Daoy (cell line): ENCODE results near the gene PLEKHJ1. TPM values are rescaled to one million over a fixed set of nuclear protein-coding genes. Genes with fewer than 3 reads are reported as not detected.

Experiments used
- DNase-seq: peaks from one replicate; pipeline ENCODE4 v3.0.0-alpha.2; 2015; ENCODE audit warnings: low read depth
- total RNA-seq: library from RNA; depleted of rRNA; stranded (reverse); fragments of >200 nt; shearing (Covaris generic); gene quantifications from 2 replicates; pipeline ENCODE4 v1.2.3, GENCODE V29; 2014; rRNA removed

PLEKHJ1 gene
- total RNA-seq, 1 experiment from 2014 or later = 70.9 TPM

DNA sequence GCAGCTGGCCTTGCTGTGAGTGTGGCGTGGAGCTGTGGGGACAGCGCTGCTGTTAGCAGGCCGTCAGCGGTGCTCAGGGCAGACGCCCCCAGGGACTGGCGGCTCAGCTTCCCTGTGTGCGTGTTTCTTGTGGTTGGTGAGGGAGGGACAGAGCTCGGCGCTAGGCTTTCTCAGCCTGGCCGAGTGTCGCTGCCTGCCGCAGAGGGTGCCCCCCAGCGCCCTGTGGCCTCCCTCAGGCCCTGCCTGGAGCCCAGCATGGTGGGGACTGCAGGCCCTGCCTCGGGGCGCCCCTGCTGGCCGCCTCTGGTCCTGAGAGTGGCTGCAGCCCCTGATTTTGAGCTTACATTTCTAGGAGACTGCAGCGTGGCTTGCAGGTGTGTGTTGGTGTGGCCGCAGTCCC lies 36.9 kb downstream of the PLEKHJ1 start:
- no peak for DNase-seq

DNA sequence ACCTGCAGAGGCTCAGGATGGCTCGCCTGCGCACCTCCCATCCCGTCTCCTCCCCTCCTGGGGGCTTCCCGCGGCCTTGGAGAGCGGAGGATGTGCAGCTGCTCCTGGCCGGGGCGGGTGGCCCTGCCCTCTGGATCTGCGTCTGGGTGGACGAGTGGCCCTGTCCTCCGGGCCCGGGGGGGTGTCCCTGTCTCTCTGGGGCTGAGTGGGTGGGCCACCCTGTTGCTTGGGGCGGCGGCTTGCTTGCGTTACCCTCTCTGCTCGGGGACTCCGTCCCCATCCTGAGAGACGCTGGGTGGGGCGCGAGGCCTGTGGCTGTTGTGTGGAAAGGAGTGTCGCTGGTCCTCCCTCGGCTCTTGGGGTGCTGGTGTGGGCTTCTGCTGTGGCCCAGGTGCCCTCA lies 37.8 kb downstream of the PLEKHJ1 start:
- no peak for DNase-seq

- DNase-seq = no peak
These were observed 38.9 kb downstream of the PLEKHJ1 start for GRCh38 chr19:2197270-2197669.

- DNase-seq = no peak
These were observed 40.2 kb downstream of the PLEKHJ1 start for GRCh38 chr19:2195914-2196313.

GRCh38 chr19:2195361-2195760 lies 40.8 kb downstream of the PLEKHJ1 start:
- no peak for DNase-seq

DNA sequence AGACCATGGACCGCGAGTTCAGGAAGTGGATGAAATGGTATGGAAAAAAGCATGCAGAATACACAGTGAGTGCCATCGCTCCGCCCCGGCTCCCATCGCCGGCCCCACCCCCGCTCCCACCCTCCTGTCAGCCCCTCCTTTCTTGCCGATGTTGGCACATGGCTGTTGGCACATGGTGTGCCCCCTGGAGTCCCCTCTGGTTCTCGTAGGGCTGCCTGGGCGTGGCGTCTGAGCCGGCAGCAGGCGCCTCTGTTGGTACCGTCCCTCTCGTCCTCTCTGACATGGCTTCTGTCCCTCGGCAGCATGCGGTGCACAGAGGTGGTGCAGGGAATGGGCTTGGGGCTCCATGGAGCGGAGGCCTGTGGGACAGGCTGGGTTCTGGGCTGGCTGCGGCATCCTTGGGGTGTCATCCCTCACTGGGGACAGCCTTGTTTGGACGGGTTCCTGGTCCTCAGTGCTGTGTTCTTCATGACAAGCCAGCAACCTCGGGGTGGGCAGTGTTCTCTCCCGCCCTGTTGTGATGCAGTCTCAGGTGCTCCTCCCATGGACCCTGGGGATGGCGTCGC lies 41.5 kb downstream of the PLEKHJ1 start:
- DNase-seq = no peak

DNA sequence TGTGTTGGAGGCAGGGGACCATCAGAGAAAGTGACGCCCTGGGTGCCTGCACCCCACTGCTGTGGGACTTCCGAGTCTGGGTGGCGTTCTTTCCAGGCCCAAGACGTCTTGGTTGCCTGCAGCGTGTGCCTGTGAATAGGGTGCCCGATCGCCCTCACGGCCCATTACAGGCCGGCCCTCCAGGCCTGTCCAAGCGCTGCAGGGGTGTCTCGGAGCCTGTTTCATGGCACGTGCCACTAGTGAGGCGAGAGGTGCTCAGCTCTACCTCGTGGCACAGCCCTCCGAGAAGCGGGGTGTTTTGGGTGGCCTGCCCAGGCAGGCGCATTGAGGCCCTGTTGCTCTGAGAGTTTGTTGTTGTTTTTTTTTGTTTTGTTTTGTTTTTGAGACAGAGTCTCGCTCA lies 42.3 kb downstream of the PLEKHJ1 start:
- no peak for DNase-seq

GRCh38 chr19:2192862-2193261 lies 43.3 kb downstream of the PLEKHJ1 start:
- DNase-seq = no peak

DNA sequence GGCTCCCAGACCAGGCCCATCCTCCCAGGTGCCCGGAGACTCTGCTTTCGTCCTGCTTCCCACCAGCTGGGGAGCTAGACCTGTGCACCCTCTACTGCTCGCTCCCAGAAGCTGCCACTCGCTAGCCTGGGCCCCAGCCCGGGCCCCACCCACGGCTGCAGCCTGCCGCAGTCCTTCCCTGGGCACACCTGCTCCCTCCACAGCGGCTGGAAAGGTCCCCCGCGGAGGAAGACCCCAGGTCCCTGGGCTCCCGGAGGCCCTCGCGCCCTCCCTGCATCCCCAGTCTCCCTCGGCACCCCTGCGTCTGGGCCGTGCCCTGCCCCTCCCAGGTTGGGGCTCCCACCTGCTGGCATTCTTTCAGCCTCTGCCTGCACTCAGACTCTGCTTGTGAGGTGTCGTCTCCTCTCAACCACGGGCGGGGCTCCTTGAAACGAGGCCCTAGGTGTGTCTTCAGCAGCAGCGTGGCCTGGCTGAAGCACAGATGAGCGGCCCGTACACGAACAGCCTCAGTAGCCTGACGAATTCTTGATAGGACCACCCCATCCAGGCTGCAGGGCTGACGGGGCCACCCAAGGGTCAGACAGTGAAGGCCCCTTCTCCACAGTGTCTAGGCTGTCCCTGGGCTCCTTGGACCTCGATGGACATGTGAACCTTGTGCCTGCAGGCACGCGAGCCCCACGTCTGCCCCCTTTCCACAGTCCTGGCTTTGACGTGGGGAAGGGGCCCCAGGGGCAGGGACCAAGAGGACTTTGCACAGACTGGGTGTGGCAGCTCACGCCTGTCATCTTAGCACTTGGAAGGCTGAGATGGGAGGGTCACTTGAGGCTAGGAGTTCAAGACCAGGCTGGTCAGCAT lies 44.4 kb downstream of the PLEKHJ1 start:
- DNase-seq = no peak

GRCh38 chr19:2190848-2191455 lies 45.2 kb downstream of the PLEKHJ1 start:
- DNase-seq = no peak

DNA sequence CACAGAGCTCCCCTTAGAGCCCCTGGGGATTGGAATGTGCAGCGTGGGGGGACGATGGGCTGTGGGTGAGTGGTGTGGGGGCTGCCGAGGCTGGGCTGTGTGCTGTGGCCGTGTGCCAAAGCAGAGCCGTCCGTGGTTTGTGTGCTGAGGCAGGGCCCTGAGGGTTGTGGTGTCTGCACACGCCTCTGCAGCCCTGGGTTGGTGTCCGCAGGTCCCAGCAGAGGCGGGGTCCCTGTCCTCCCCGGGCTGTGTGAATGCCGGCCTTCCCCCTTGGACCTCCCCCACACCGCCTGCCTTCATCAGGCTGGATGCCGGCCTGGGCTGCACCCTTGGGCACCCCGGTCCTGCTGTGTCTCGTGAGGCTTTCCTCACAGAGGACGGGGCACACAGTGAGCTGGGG lies 46.2 kb downstream of the PLEKHJ1 start:
- no peak for DNase-seq

- no peak for DNase-seq
These were observed 47.3 kb downstream of the PLEKHJ1 start for GRCh38 chr19:2188708-2189385.

DNA sequence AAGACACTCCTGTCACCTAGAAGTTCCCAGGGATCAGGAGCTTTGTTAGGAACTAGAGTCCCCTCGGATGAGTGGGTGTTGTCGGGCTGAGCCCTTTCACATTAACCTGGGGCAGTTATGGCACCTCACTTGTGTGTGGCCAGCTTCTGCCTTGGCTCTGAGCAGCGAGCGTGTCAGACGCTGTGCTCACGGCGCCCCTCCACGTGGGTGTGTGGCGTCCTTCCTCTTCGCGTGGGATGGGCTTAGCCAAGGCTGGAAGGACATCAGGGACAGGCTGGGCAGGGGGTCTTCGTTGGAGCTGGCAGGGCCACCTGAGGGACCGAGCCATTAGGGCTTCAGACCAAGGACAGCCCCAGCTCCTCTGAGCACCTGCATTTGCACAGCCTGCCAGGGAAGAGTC lies 49.0 kb downstream of the PLEKHJ1 start:
- no peak for DNase-seq

DNA sequence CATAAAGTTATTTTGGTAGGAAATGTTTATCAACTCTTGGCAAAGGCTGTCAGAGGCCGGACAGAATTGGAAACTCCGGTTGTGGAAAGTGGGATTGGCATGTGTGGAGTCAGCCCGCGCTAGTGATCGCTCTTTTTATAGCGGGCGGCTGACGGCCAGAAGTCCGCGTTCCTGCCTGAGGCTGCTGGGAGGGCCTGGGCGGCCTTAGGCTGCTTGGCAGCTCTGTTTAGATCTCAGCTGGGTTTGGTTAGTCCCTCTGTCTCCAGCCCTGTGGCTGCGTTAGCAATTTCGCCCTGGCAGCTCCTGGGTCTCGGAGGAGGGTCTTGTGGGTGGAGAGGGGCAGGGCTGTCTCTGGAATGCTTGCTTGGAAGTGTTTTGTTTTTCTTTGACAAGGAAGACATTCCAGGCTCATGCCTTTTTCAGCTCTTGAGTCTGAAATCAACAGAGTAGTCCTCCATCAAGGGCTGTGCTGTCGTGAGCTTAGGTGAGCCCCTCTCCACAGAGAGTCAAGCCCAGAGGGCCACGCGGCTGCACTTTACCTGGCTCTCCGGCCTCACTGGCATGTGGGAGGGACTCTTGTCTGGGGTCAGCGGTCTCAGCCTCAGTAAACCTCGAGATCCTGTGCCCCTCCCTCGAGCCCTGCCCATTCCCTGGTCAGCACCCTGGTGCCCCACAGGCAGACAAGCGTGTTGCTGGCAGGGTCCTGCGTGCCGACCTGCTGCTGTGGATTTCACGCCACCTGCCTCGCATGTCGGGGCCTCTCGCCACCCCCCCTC lies 49.9 kb downstream of the PLEKHJ1 start:
- no peak for DNase-seq

GRCh38 chr19:2185734-2186070 lies 50.4 kb downstream of the PLEKHJ1 start:
- DNase-seq = no peak

DNA sequence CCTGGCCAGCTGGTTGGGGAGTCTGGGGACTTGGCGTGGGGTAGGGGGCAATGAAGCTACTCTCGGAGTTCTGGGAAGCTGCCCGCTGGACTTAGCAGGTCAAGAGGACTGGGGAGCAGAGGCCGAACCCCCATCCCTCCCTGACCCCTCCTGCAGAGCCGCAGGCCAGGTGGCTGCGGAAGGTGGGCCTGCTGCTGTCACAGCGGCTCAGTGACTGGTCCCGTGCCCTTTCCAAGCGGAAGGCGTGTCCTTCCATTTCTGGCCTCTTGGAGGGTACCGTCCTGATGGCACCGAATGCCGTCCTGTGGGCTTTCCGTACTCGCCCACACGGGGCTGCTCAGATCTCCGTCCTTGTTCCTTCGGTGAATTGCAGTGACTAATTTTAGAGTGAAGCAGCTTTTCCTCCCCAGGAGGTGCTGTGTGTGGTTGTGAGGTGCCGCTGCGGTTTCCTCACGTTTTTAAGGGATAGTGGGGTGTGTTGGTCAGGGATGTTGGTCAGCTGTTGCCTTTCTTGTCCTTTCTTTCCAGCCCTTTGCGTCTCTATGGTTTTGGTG lies 51.6 kb downstream of the PLEKHJ1 start:
- no peak for DNase-seq

Other genes with a start within 250 kb of the PLEKHJ1 start
- gene BTBD2, start 220.6 kb downstream of the PLEKHJ1 start, total RNA-seq = 18.2 and 19.9 TPM in 2 replicates
- gene MKNK2, start 185.1 kb downstream of the PLEKHJ1 start, total RNA-seq = 31.3 and 33.9 TPM in 2 replicates
- 11.1 and 13.5 TPM in 2 replicates for gene MOB3A, start 140.0 kb downstream of the PLEKHJ1 start, total RNA-seq
- gene IZUMO4, start 139.4 kb downstream of the PLEKHJ1 start, total RNA-seq = not detected in 2 replicates
- 79.0 and 93.3 TPM in 2 replicates for gene AP3D1, start 84.8 kb downstream of the PLEKHJ1 start, total RNA-seq
- 5.0 and 10.8 TPM in 2 replicates for gene DOT1L, start 72.4 kb downstream of the PLEKHJ1 start, total RNA-seq
- 26.3 and 47.7 TPM in 2 replicates for gene SF3A2, start 495 bp upstream of the PLEKHJ1 start, total RNA-seq
- gene AMH, start 13.0 kb upstream of the PLEKHJ1 start, total RNA-seq = 0.51 and 2.2 TPM in 2 replicates
- gene JSRP1, start 20.1 kb upstream of the PLEKHJ1 start, total RNA-seq = 1.6 TPM in 1 of 2 replicates, not detected in the other
- not detected in 2 replicates for gene PEAK3, start 45.8 kb upstream of the PLEKHJ1 start, total RNA-seq
- gene LINGO3, start 71.8 kb upstream of the PLEKHJ1 start, total RNA-seq = 0.23 and 0.24 TPM in 2 replicates
- gene LSM7, start 92.3 kb upstream of the PLEKHJ1 start, total RNA-seq = 363 and 380 TPM in 2 replicates
- gene SPPL2B, start 92.4 kb upstream of the PLEKHJ1 start, total RNA-seq = 19.3 and 24.4 TPM in 2 replicates
- not detected in 2 replicates for gene TMPRSS9, start 123.9 kb upstream of the PLEKHJ1 start, total RNA-seq
- gene TIMM13, start 191.3 kb upstream of the PLEKHJ1 start, total RNA-seq = 54.0 and 56.3 TPM in 2 replicates
- gene LMNB2, start 220.6 kb upstream of the PLEKHJ1 start, total RNA-seq = 207 and 209 TPM in 2 replicates
- gene GADD45B, start 239.8 kb upstream of the PLEKHJ1 start, total RNA-seq = 70.5 and 85.9 TPM in 2 replicates